ENCODE data around the gene OGN.

Gene OGN

GRCh38 chr9:92345582-92345981 lies 58.8 kb downstream of the OGN start:
- TF ChIP-seq ZFX (IDR thresholded peaks at IDR 0.05) (no peak), CTCF (conservative IDR thresholded peaks at IDR 0.05) (no peak)
- no peak overlapping the region for H3K27ac ChIP-seq

- no peak overlapping the region for H3K27ac ChIP-seq
- peak; percentile 31 for TF ChIP-seq CTCF (conservative IDR thresholded peaks at IDR 0.05)
- no peak for TF ChIP-seq ZFX (IDR thresholded peaks at IDR 0.05)
Measured at GRCh38 chr9:92342825-92343488, 61.4 kb downstream of the OGN start.

GRCh38 chr9:92341578-92341977 lies 62.8 kb downstream of the OGN start:
- TF ChIP-seq ZFX (IDR thresholded peaks at IDR 0.05) (no peak), CTCF (conservative IDR thresholded peaks at IDR 0.05) (no peak)
- H3K27ac ChIP-seq, result no peak overlapping the region

- TF ChIP-seq CTCF (conservative IDR thresholded peaks at IDR 0.05) (no peak), ZFX (IDR thresholded peaks at IDR 0.05) (no peak)
- no peak overlapping the region for H3K27ac ChIP-seq
Measured at GRCh38 chr9:92333282-92333634, 71.1 kb downstream of the OGN start.

Measured in C4-2B (cell line).